MM.1S (cell line): ENCODE results near the gene UGGT2.

Source experiments
- DNase-seq: peaks from one replicate; pipeline ENCODE4 v3.0.0-alpha.2; 2015
- H2AFZ ChIP-seq: fragments of 300-600 bp; sonication (generic); 2 replicates; pipeline ENCODE4 v1.6.0; 2016; ENCODE audit warnings: antibody characterized with exemption, low read length
- H3F3A ChIP-seq: fragments of 300-600 bp; sonication (generic); 2 replicates; pipeline ENCODE4 v1.6.1; 2016; ENCODE audit warnings: mild to moderate bottlenecking, antibody characterized with exemption, low read length, moderate library complexity, mixed read lengths; ENCODE audit not compliant: insufficient read depth
- H3K27ac ChIP-seq: fragments of 300-600 bp; sonication (generic); 2 replicates; pipeline ENCODE4 v1.5.1; 2016; ENCODE audit warnings: mild to moderate bottlenecking, low read length
- H3K27me3 ChIP-seq: fragments of 300-600 bp; sonication (generic); replicated peaks from 2 replicates; pipeline ENCODE4 v1.6.0; 2016; ENCODE audit warnings: low read length; ENCODE audit not compliant: insufficient read depth
- H3K36me3 ChIP-seq: fragments of 300-600 bp; sonication (generic); replicated peaks from 2 replicates; pipeline ENCODE4 v1.6.1; 2016; ENCODE audit warnings: mild to moderate bottlenecking, low read length, mixed read lengths; ENCODE audit not compliant: insufficient read depth
- H3K4me1 ChIP-seq: fragments of 300-600 bp; sonication (generic); 2 replicates; pipeline ENCODE4 v1.6.1; 2016; ENCODE audit warnings: low read length, mixed read lengths
- H3K4me2 ChIP-seq: fragments of 300-600 bp; sonication (generic); 2 replicates; pipeline ENCODE4 v1.6.0; 2016; ENCODE audit warnings: low read depth, low read length
- H3K4me3 ChIP-seq: fragments of 300-600 bp; sonication (generic); 2 replicates; pipeline ENCODE4 v1.5.1; 2016; ENCODE audit warnings: low read length, mixed read lengths
- H3K79me2 ChIP-seq: fragments of 300-600 bp; sonication (generic); 2 replicates; pipeline ENCODE4 v1.6.1; 2016; ENCODE audit warnings: mixed run types, low read length, mixed read lengths
- H3K9ac ChIP-seq: fragments of 300-600 bp; sonication (generic); 2 replicates; pipeline ENCODE4 v1.6.1; 2016; ENCODE audit warnings: low read length, mixed read lengths
- H3K9me2 ChIP-seq: fragments of 300-600 bp; sonication (generic); replicated peaks from 2 replicates; pipeline ENCODE4 v1.6.1; 2016; ENCODE audit warnings: mild to moderate bottlenecking, low read length, mixed read lengths; ENCODE audit not compliant: insufficient read depth
- H3K9me3 ChIP-seq: fragments of 300-600 bp; sonication (generic); replicated peaks from 2 replicates; pipeline ENCODE4 v1.6.1; 2016; ENCODE audit warnings: mild to moderate bottlenecking, low read length, mixed read lengths; ENCODE audit not compliant: insufficient read depth
- H4K20me1 ChIP-seq: fragments of 300-600 bp; sonication (generic); 2 replicates; pipeline ENCODE4 v1.6.1; 2016; ENCODE audit warnings: mild to moderate bottlenecking, low read length, moderate library complexity, mixed read lengths; ENCODE audit not compliant: insufficient read depth
- CTCF ChIP-seq: fragments of 300-600 bp; sonication (generic); IDR thresholded peaks from 2 replicates; pipeline ENCODE4 v1.5.1; 2016; ENCODE audit warnings: antibody characterized with exemption, low read length, mixed read lengths
- EZH2 ChIP-seq: fragments of 300-600 bp; sonication (generic); optimal IDR thresholded peaks from 2 replicates; pipeline ENCODE3; 2017; ENCODE audit warnings: low read depth, mild to moderate bottlenecking, antibody characterized with exemption, low read length, mixed read lengths
- EZH2phosphoT487 ChIP-seq: fragments of 300-600 bp; sonication (generic); IDR thresholded peaks from 2 replicates; pipeline ENCODE4 v1.6.1; 2018; ENCODE audit warnings: antibody characterized with exemption, low read length

UGGT2 gene

GRCh38 chr13:96072392-96072791, 19.2 kb upstream of the UGGT2 start:
- peaks cover 16% of the 10 kb centered on the region for H3K4me1 ChIP-seq
- DNase-seq = no peak
- no peaks in the 10 kb centered on the region for H3K9me3 ChIP-seq
- H3K9ac ChIP-seq = no peak overlapping the region
- no peaks in the 10 kb centered on the region for H4K20me1 ChIP-seq
- no peak overlapping the region for H2AFZ ChIP-seq
- no peaks in the 10 kb centered on the region for H3K79me2 ChIP-seq
- H3F3A ChIP-seq = peaks cover 9% of the 10 kb centered on the region
- H3K36me3 ChIP-seq = no peaks in the 10 kb centered on the region
- H3K27me3 ChIP-seq = no peaks in the 10 kb centered on the region
- no peak for TF ChIP-seq CTCF
- no peak for TF ChIP-seq EZH2phosphoT487
- no peak for TF ChIP-seq EZH2
- no peak overlapping the region for H3K4me2 ChIP-seq
- no peaks in the 10 kb centered on the region for H3K9me2 ChIP-seq
- no peak overlapping the region for H3K27ac ChIP-seq
- H3K4me3 ChIP-seq = no peak overlapping the region

- DNase-seq = no peak
- no peak overlapping the region for H2AFZ ChIP-seq
- H3K4me1 ChIP-seq = peaks cover 16% of the 10 kb centered on the region
- H3K4me2 ChIP-seq = no peak overlapping the region
- no peak overlapping the region for H3K4me3 ChIP-seq
- no peaks in the 10 kb centered on the region for H3K9me2 ChIP-seq
- H3K27me3 ChIP-seq = no peaks in the 10 kb centered on the region
- no peak overlapping the region for H3K9ac ChIP-seq
- peaks cover 9% of the 10 kb centered on the region for H3F3A ChIP-seq
- no peak for TF ChIP-seq CTCF
- no peak for TF ChIP-seq EZH2phosphoT487
- no peak for TF ChIP-seq EZH2
- H3K36me3 ChIP-seq = no peaks in the 10 kb centered on the region
- no peaks in the 10 kb centered on the region for H3K79me2 ChIP-seq
- no peaks in the 10 kb centered on the region for H4K20me1 ChIP-seq
- no peak overlapping the region for H3K27ac ChIP-seq
- no peaks in the 10 kb centered on the region for H3K9me3 ChIP-seq
Measured at GRCh38 chr13:96071504-96071903, 18.3 kb upstream of the UGGT2 start.

GRCh38 chr13:96068729-96069128, 15.5 kb upstream of the UGGT2 start:
- Histone ChIP-seq H3K4me3 (no peak overlapping the region), H3K9me2 (no peaks in the 10 kb centered on the region), H3K79me2 (no peaks in the 10 kb centered on the region), H3K9ac (no peak overlapping the region), H3K27ac (peak overlapping the region; percentile 43; the same call in 1 of the 2 replicates), H3K4me1 (peaks cover 16% of the 10 kb centered on the region), H3K9me3 (no peaks in the 10 kb centered on the region), H3F3A (peaks cover 9% of the 10 kb centered on the region), H2AFZ (peak overlapping the region; percentile 32; the same call in 1 of the 2 replicates), H3K36me3 (no peaks in the 10 kb centered on the region), H3K27me3 (no peaks in the 10 kb centered on the region), H3K4me2 (peak overlapping the region; percentile 50; the same call in 1 of the 2 replicates), H4K20me1 (no peaks in the 10 kb centered on the region)
- TF ChIP-seq EZH2phosphoT487 (no peak), EZH2 (no peak), CTCF (no peak)
- peak; percentile 81 for DNase-seq

DNA sequence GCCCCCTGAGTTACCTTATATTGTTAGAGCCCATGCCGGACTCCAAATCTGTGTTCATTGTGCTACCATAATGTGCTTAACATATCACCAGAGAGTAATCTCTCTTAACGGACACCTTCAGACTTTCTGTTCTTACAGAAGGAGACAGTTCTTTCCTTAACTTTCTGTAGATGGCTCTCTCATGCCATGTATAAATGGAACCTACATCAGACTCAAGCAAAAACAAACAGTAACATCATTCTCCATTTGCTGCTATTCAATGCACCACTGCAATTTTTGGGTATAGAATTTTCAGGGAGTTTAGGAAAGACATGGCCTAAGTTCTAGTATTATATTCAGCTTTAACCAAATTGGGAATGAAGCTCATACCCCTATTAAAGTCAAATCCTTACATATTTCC, 12.6 kb upstream of the UGGT2 start:
- H3K4me2 ChIP-seq = no peak overlapping the region
- no peak overlapping the region for H2AFZ ChIP-seq
- DNase-seq = no peak
- TF ChIP-seq CTCF (no peak), EZH2phosphoT487 (no peak), EZH2 (no peak)
- H3K36me3 ChIP-seq = no peaks in the 10 kb centered on the region
- peaks cover 16% of the 10 kb centered on the region for H3K4me1 ChIP-seq
- H3K9ac ChIP-seq = no peak overlapping the region
- no peaks in the 10 kb centered on the region for H3K9me2 ChIP-seq
- H3K4me3 ChIP-seq = no peak overlapping the region
- no peaks in the 10 kb centered on the region for H4K20me1 ChIP-seq
- peaks cover 9% of the 10 kb centered on the region for H3F3A ChIP-seq
- no peak overlapping the region for H3K27ac ChIP-seq
- no peaks in the 10 kb centered on the region for H3K9me3 ChIP-seq
- no peaks in the 10 kb centered on the region for H3K27me3 ChIP-seq
- no peaks in the 10 kb centered on the region for H3K79me2 ChIP-seq
